Fibroblast of lung (primary cell): Measurements from ENCODE around the gene MAP3K7CL.

Experiments
- CTCF ChIP-seq, 2 donors: IDR thresholded peaks in 1 of 2; conservative IDR thresholded peaks in 1 of 2; 1 replicate in 1 of 2; 2 replicates in 1 of 2; pipeline ENCODE4 v1.5.1; 2011 to 2012; ENCODE audit warnings: low read length in 2 of 2, control low read depth in 1 of 2, inconsistent platforms in 1 of 2, low read depth in 1 of 2, mild to moderate bottlenecking in 1 of 2
- EZH2 ChIP-seq: IDR thresholded peaks from 2 replicates; pipeline ENCODE4 v1.5.1; 2012; ENCODE audit warnings: low read length, control low read depth, mild to moderate bottlenecking; ENCODE audit errors: missing control alignments

- TF ChIP-seq CTCF (conservative IDR thresholded peaks at IDR 0.05 in 1 of 2, IDR thresholded peaks at IDR 0.05 in 1 of 2; ENCODE audit: low read depth in 1 of 2, low read length in 2 of 2), result no peak
- TF ChIP-seq EZH2, result no peak
Measured at GRCh38 chr21:29224006-29224405, 93.6 kb downstream of the MAP3K7CL start.
